Measurements from ENCODE around the gene ARSJ. TPM values are rescaled to one million over a fixed set of nuclear protein-coding genes. Genes with fewer than 3 reads are reported as not detected.
A peak's percentile ranks its signal among the peaks of the same experiment; 100 is the strongest.

ARSJ gene
- total RNA-seq, 2 experiments from 2014 or later = not detected

DNA sequence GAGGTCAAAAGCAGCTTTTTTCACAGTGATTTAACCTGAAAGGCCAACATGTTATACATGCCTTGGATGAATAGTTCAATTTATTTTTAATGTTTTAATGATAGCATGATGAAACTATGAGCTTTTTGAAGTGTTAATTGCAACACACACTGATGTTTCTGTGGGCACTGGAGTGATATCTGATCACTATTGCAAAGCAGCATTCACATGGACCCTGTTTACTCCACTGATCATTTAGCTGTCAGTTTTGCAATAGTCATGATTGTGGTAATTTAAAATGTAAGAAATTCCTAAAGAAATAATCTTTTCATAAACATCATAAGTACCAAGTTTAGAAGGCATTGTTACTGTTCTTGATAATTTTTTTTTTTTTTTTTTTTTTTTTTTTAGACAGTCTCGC is 74.1 kb downstream of the ARSJ start:
- Mint-ChIP-seq H3K36me3 (ENCODE audit: low read depth) (peaks cover 2% of the 10 kb centered on the region), H3K4me3 (no peak overlapping the region), H3K27ac (no peak overlapping the region), H3K27me3 (no peaks in the 10 kb centered on the region), H3K4me1 (ENCODE audit: low read depth) (peaks cover 41% of the 10 kb centered on the region), H3K9me3 (peaks cover 9% of the 10 kb centered on the region)
- DNase-seq (no peak), ATAC-seq (no peak)
- intact Hi-C loops (cut with micrococcal nuclease) = loop anchor here (5.0 to 10.0 kb wide), 3 partner anchors 83 to 360 kb away; partner anchors contain the start of gene CAMK2D
- CTCF ChIA-PET = interaction anchor here (0.7 to 1.2 kb wide), 4 partner anchors 9 to 166 kb away, joined by 3 read pairs; no protein-coding TSS in a partner anchor
- POLR2A ChIA-PET = no interaction called here
- TF ChIP-seq CTCF (IDR thresholded peaks at IDR 0.05) = no peak

- no peak for TF ChIP-seq CTCF (IDR thresholded peaks at IDR 0.05)
- no peak for DNase-seq
- intact Hi-C loops (cut with micrococcal nuclease) = loop anchor here (5.0 to 10.0 kb wide), 3 partner anchors 83 to 360 kb away; partner anchors contain the start of gene CAMK2D
- Mint-ChIP-seq H3K9me3 (peaks cover 9% of the 10 kb centered on the region), H3K27ac (no peak overlapping the region), H3K4me1 (ENCODE audit: low read depth) (peaks cover 46% of the 10 kb centered on the region), H3K36me3 (ENCODE audit: low read depth) (peaks cover 2% of the 10 kb centered on the region), H3K27me3 (no peaks in the 10 kb centered on the region), H3K4me3 (no peak overlapping the region)
- ChIA-PET POLR2A (no interaction called here), CTCF (interaction anchor here (0.9 to 1.2 kb wide), 3 partner anchors 12 to 167 kb away, joined by 3 read pairs; no protein-coding TSS in a partner anchor)
- ATAC-seq = no peak
These were observed 74.6 kb downstream of the ARSJ start for GRCh38 chr4:113904877-113905276.

GRCh38 chr4:113901994-113902787 is 77.3 kb downstream of the ARSJ start:
- CTCF ChIA-PET = interaction anchor here (1.0 kb wide), 2 partner anchors 15 to 119 kb away, joined by 3 read pairs; no protein-coding TSS in a partner anchor
- no peaks in the 10 kb centered on the region for H3K27me3 Mint-ChIP-seq
- H3K4me1 Mint-ChIP-seq (ENCODE audit: low read depth) = peaks cover 65% of the 10 kb centered on the region
- peak; percentile 64 for TF ChIP-seq CTCF (IDR thresholded peaks at IDR 0.05)
- intact Hi-C loops (cut with micrococcal nuclease) = loop anchor here (10.0 kb wide), 2 partner anchors 137 to 357 kb away; partner anchors contain the start of gene CAMK2D
- POLR2A ChIA-PET = interaction anchor here (0.6 kb wide), 1 partner anchor 388 kb away, joined by 3 read pairs; no protein-coding TSS in a partner anchor
- H3K4me3 Mint-ChIP-seq = peak overlapping the region; percentile 63
- peak overlapping the region; percentile 92 for H3K27ac Mint-ChIP-seq
- DNase-seq (peak; percentile 78), ATAC-seq (peak; percentile 91)
- no peaks in the 10 kb centered on the region for H3K36me3 Mint-ChIP-seq (ENCODE audit: low read depth)
- H3K9me3 Mint-ChIP-seq = peaks cover 2% of the 10 kb centered on the region

DNA sequence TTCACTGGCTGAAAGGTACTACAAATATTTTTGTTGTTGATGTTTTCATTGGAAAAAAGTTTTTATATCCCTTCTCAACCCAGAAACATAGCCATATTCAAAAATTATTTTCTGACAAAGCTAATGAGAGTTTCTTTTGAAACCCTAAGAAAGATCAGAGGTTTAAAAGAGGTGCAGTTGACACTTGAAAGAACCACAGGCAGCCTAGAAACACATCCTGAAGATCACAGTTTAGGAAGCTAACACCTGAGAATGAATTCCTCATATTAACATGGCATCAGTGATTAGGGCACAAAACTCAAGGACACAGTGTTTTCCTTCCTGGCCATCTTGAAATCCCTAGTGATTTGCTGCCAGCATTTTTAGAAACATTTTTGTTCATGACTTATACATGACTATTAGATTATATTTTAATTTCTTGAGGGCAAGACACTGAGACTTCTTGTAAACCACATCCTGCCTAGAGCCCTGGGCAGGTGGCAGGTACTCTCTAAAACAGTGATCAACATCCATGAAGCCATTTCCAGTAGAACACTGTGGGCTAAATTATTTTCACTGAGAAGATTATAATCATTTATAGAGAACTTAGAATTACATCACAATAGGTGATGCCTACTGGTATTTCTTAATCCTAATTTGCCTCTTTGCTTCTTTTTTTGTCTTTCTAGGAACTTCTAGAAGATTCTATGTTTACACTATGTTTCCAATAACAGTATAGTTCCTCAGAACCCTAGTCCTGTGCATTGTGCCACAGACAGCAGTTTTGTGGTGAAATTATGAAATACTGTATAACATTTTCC is 80.0 kb downstream of the ARSJ start:
- no peak overlapping the region for H3K4me3 Mint-ChIP-seq
- peak; percentile 68 for ATAC-seq
- H3K27me3 Mint-ChIP-seq = no peaks in the 10 kb centered on the region
- H3K36me3 Mint-ChIP-seq (ENCODE audit: low read depth) = no peaks in the 10 kb centered on the region
- peak; percentile 59 for DNase-seq
- H3K27ac Mint-ChIP-seq = peak overlapping the region; percentile 81
- H3K9me3 Mint-ChIP-seq = peaks cover 5% of the 10 kb centered on the region
- ChIA-PET CTCF (no interaction called here), POLR2A (no interaction called here)
- H3K4me1 Mint-ChIP-seq (ENCODE audit: low read depth) = peaks cover 55% of the 10 kb centered on the region
- intact Hi-C loops (cut with micrococcal nuclease) = loop anchor here (5.0 to 10.0 kb wide), 3 partner anchors 117 to 355 kb away; partner anchors contain the start of gene CAMK2D
- no peak for TF ChIP-seq CTCF (IDR thresholded peaks at IDR 0.05)

Data from activated CD8-positive, alpha-beta T cell treated with anti-CD3 and anti-CD28 coated beads for 36 hours (primary cell).